ENCODE measurements around the gene ECSIT.
"Not testable (repeated sequence)": the region's sequence is repeated elsewhere in the genome, so short reads cannot be mapped to it uniquely, and the experiment has no call there.

The ECSIT gene

GRCh38 chr19:11478167-11479089 lies 50.5 kb downstream of the ECSIT start:
- no peak for DNase-seq (ENCODE audit: low spot score)

- DNase-seq (ENCODE audit: low spot score) = no peak
Observed at GRCh38 chr19:11475861-11476260, 53.1 kb downstream of the ECSIT start.

GRCh38 chr19:11475343-11475742 lies 53.6 kb downstream of the ECSIT start:
- not testable (repeated sequence) for DNase-seq (ENCODE audit: low spot score)

GRCh38 chr19:11473725-11474124 lies 55.2 kb downstream of the ECSIT start:
- DNase-seq (ENCODE audit: low spot score) = no peak

GRCh38 chr19:11468266-11468845 lies 60.6 kb downstream of the ECSIT start:
- not testable (repeated sequence) for DNase-seq (ENCODE audit: low spot score)

DNA sequence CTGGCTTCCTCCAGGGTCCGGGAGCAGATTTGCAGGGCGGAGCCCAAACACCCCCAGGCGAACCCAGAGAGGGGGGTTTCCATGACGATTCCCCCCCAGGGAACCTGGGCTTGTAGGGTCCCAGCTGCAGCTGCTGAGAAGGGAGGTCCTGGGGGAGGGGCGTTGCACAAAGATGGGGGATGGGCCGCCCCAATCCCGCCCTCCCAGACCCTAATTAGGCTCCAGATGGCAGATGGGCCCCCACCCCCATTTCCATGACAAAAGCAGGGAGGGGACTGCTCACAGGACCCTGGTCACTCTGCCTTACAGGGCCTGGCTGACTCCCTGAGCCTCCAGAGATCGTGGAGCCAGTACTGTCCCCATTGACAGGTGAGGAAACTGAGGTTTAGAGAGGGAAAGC lies 63.3 kb downstream of the ECSIT start:
- DNase-seq (ENCODE audit: low spot score) = no peak

GRCh38 chr19:11464333-11465265 lies 64.3 kb downstream of the ECSIT start:
- DNase-seq (ENCODE audit: low spot score) = no peak

DNA sequence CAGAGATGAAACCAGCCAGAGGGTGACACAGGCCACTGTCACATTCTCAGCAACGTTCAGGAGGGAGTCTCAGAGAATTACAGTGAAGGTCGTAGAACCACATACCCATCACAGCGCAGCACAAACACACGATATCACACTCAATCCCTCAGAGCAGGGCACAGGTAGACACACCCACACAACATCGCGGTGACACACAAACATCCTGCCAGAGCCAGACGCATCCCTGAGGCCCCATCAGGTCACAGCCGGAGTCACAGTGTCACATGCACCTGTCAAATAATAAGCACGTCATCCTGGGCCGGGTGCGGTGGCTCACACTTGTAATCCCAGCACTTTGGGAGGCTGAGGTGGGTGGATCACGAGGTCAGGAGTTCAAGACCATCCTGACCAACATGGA lies 65.5 kb downstream of the ECSIT start:
- no peak for DNase-seq (ENCODE audit: low spot score)

- DNase-seq (ENCODE audit: low spot score) = no peak
Observed at GRCh38 chr19:11461453-11461852, 67.5 kb downstream of the ECSIT start.

- no peak for DNase-seq (ENCODE audit: low spot score)
Observed at GRCh38 chr19:11460207-11460606, 68.7 kb downstream of the ECSIT start.

GRCh38 chr19:11458912-11459311 lies 70.0 kb downstream of the ECSIT start:
- not testable (repeated sequence) for DNase-seq (ENCODE audit: low spot score)

- no peak for DNase-seq (ENCODE audit: low spot score)
Observed at GRCh38 chr19:11458236-11458900, 70.6 kb downstream of the ECSIT start.

DNA sequence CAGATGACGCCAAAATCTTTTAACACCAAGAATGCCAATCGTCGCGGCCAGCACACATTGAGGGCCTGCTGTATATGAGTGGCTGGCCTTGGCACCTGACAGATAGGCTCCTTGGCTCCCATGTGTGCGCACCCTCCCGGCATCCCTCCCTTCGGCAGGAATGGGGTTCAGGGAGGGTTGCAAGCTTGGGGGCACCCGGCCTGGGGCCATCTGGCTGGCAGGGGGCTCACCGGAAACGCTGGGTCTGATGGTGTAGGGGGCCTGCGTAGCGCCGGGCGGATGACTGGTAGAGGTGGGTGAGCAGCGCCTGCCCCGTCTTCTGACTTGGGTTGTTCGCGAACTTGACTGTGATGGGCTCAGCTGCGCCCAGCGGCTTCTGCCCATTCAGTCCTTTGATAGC lies 71.1 kb downstream of the ECSIT start:
- DNase-seq (ENCODE audit: low spot score) = no peak

- DNase-seq (ENCODE audit: low spot score) = peak; percentile 65
Observed at GRCh38 chr19:11457115-11457514, 71.8 kb downstream of the ECSIT start.

DNA sequence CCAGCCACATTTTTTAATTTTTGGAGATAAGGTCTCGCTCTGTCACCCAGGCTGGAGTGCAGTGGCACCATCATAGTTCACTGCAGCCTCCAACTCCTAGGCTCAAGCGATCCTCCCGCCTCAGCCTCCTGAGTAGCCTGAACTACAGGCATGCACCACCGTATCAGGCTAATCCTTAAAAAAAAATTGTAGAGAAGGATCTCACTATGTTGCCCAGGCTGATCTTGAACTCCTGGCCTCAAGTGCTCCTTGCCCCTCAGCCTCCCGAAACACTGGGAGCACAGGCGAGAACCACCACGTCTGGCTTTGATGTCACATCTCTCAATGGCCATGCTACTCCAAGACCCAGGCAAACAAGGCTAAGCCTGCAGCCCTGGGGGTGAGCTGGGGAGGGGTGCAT lies 72.3 kb downstream of the ECSIT start:
- DNase-seq (ENCODE audit: low spot score) = no peak
